Measurements from ENCODE around the gene HOXD1.

DNA sequence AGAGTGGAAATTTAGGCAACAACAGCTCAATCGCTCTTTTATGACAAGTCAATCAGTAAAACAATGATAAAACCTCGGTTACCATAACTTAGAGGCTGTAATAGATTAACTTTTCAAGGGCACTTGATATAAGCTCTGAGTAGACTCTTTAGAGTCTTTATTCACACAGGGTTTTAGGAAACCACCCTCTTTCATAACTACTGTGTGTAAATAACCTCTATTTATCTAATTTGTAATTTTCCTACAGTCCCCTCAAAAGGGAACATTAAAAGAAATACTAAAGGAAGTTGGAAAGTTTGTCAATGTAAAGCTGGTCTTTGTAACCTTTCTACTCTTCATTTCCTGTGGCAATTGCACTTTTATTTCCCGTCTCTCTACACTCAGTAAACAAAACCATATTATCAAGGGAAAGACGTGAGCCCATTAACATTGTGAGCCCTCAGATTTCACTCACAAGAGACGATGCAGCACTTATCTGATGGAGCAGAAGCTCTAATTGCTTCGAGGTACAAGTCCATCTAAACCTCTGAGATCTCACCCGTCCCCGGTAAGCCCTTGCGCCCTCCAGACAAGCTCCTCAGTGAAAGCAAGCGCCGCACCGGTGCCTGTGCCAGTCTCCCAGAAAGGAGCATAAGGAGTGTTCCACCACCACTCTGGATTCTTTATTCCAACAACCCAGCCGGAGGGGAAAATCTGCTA lies 1.1 kb upstream of the HOXD1 start:
- TF ChIP-seq CTCF (IDR thresholded peaks at IDR 0.05) (no peak), ZFX (IDR thresholded peaks at IDR 0.05; ENCODE audit: borderline replicate concordance) (no peak)

All from 22Rv1 (cell line).